Measurements from ENCODE around the gene HES4.

- TF ChIP-seq, protein P1, sequence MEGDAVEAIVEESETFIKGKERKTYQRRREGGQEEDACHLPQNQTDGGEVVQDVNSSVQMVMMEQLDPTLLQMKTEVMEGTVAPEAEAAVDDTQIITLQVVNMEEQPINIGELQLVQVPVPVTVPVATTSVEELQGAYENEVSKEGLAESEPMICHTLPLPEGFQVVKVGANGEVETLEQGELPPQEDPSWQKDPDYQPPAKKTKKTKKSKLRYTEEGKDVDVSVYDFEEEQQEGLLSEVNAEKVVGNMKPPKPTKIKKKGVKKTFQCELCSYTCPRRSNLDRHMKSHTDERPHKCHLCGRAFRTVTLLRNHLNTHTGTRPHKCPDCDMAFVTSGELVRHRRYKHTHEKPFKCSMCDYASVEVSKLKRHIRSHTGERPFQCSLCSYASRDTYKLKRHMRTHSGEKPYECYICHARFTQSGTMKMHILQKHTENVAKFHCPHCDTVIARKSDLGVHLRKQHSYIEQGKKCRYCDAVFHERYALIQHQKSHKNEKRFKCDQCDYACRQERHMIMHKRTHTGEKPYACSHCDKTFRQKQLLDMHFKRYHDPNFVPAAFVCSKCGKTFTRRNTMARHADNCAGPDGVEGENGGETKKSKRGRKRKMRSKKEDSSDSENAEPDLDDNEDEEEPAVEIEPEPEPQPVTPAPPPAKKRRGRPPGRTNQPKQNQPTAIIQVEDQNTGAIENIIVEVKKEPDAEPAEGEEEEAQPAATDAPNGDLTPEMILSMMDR (IDR thresholded peaks at IDR 0.05), result no peak
- no peak for TF ChIP-seq POLR2A (IDR thresholded peaks at IDR 0.05)
Measured at GRCh38 chr1:1022302-1023009, 22.6 kb upstream of the HES4 start.

Data from breast epithelium (tissue), 3 donors.